Muscle layer of colon (tissue), 2 donors: ENCODE results near the gene MSRB3.

Source experiments
- H3K27ac ChIP-seq: one replicate; pipeline ENCODE4 v1.7.0; 2013; ENCODE audit warnings: low read depth, mild to moderate bottlenecking, low read length, moderate library complexity
- H3K27me3 ChIP-seq, 2 donors: one replicate each; pipeline ENCODE4 v1.7.0; 2013; ENCODE audit warnings: low read length in 2 of 2, mild to moderate bottlenecking in 2 of 2; ENCODE audit not compliant: insufficient read depth in 2 of 2, control insufficient read depth in 1 of 2
- H3K36me3 ChIP-seq: one replicate; pipeline ENCODE4 v1.7.0; 2013; ENCODE audit warnings: mild to moderate bottlenecking, low read length; ENCODE audit not compliant: insufficient read depth
- H3K4me1 ChIP-seq: one replicate; pipeline ENCODE4 v1.7.0; 2013; ENCODE audit warnings: mild to moderate bottlenecking, low read length; ENCODE audit not compliant: insufficient read depth
- H3K4me3 ChIP-seq, 2 donors: one replicate each; pipeline ENCODE4 v1.7.0; 2013; ENCODE audit warnings: low read length in 2 of 2, low read depth in 1 of 2, mild to moderate bottlenecking in 1 of 2, moderate library complexity in 1 of 2
- H3K9ac ChIP-seq: one replicate; pipeline ENCODE4 v1.7.0; 2013; ENCODE audit warnings: low read length
- H3K9me3 ChIP-seq: one replicate; pipeline ENCODE4 v1.7.0; 2013; ENCODE audit warnings: mild to moderate bottlenecking, low read length
- donor health status: abdominal sarcoma.
- donor health status: Adenocarcinoma of cecum.

The MSRB3 gene

GRCh38 chr12:65293735-65294134, 15.3 kb downstream of the MSRB3 start:
- peaks cover 25% of the 10 kb centered on the region for H3K4me1 ChIP-seq
- no peak overlapping the region for H3K4me3 ChIP-seq
- no peak overlapping the region for H3K9ac ChIP-seq
- H3K9me3 ChIP-seq = no peaks in the 10 kb centered on the region
- H3K36me3 ChIP-seq = no peaks in the 10 kb centered on the region
- no peaks in the 10 kb centered on the region for H3K27me3 ChIP-seq
- H3K27ac ChIP-seq = no peak overlapping the region

GRCh38 chr12:65294641-65295262, 16.3 kb downstream of the MSRB3 start:
- Histone ChIP-seq H3K9ac (no peak overlapping the region), H3K27ac (no peak overlapping the region), H3K36me3 (no peaks in the 10 kb centered on the region), H3K9me3 (no peaks in the 10 kb centered on the region), H3K4me1 (peaks cover 33% of the 10 kb centered on the region), H3K27me3 (no peaks in the 10 kb centered on the region), H3K4me3 (no peak overlapping the region)

GRCh38 chr12:65296508-65297265, 18.2 kb downstream of the MSRB3 start:
- no peaks in the 10 kb centered on the region for H3K36me3 ChIP-seq
- peaks cover 34% of the 10 kb centered on the region for H3K4me1 ChIP-seq
- H3K27me3 ChIP-seq = no peaks in the 10 kb centered on the region
- H3K9me3 ChIP-seq = no peaks in the 10 kb centered on the region
- H3K4me3 ChIP-seq = no peak overlapping the region
- no peak overlapping the region for H3K27ac ChIP-seq
- H3K9ac ChIP-seq = no peak overlapping the region

GRCh38 chr12:65300097-65300496, 21.6 kb downstream of the MSRB3 start:
- Histone ChIP-seq H3K27me3 (no peaks in the 10 kb centered on the region), H3K9me3 (no peaks in the 10 kb centered on the region), H3K9ac (no peak overlapping the region), H3K4me1 (peaks cover 37% of the 10 kb centered on the region), H3K36me3 (no peaks in the 10 kb centered on the region), H3K4me3 (no peak overlapping the region), H3K27ac (no peak overlapping the region)

GRCh38 chr12:65300679-65301349, 22.3 kb downstream of the MSRB3 start:
- Histone ChIP-seq H3K4me1 (peaks cover 44% of the 10 kb centered on the region), H3K36me3 (no peaks in the 10 kb centered on the region), H3K9me3 (no peaks in the 10 kb centered on the region), H3K4me3 (no peak overlapping the region), H3K9ac (no peak overlapping the region), H3K27me3 (no peaks in the 10 kb centered on the region), H3K27ac (no peak overlapping the region)

GRCh38 chr12:65302891-65303290, 24.4 kb downstream of the MSRB3 start:
- Histone ChIP-seq H3K27ac (no peak overlapping the region), H3K4me1 (peaks cover 57% of the 10 kb centered on the region), H3K4me3 (no peak overlapping the region), H3K9ac (no peak overlapping the region), H3K36me3 (no peaks in the 10 kb centered on the region), H3K9me3 (no peaks in the 10 kb centered on the region), H3K27me3 (no peaks in the 10 kb centered on the region)

- H3K4me3 ChIP-seq = no peak overlapping the region
- no peak overlapping the region for H3K9ac ChIP-seq
- no peaks in the 10 kb centered on the region for H3K36me3 ChIP-seq
- no peaks in the 10 kb centered on the region for H3K9me3 ChIP-seq
- peaks cover 48% of the 10 kb centered on the region for H3K4me1 ChIP-seq
- H3K27ac ChIP-seq = no peak overlapping the region
- H3K27me3 ChIP-seq = no peaks in the 10 kb centered on the region
Observed at GRCh38 chr12:65305346-65305950, 27.0 kb downstream of the MSRB3 start.

GRCh38 chr12:65306366-65307168, 28.1 kb downstream of the MSRB3 start:
- H3K27ac ChIP-seq = peak overlapping the region; percentile 70
- H3K9ac ChIP-seq = no peak overlapping the region
- H3K4me1 ChIP-seq = peaks cover 43% of the 10 kb centered on the region
- no peaks in the 10 kb centered on the region for H3K36me3 ChIP-seq
- no peaks in the 10 kb centered on the region for H3K27me3 ChIP-seq
- no peak overlapping the region for H3K4me3 ChIP-seq
- H3K9me3 ChIP-seq = no peaks in the 10 kb centered on the region

GRCh38 chr12:65307169-65307501, 28.7 kb downstream of the MSRB3 start:
- Histone ChIP-seq H3K9me3 (no peaks in the 10 kb centered on the region), H3K9ac (no peak overlapping the region), H3K27ac (peak overlapping the region; percentile 70)

GRCh38 chr12:65308006-65308405, 29.5 kb downstream of the MSRB3 start:
- Histone ChIP-seq H3K36me3 (no peaks in the 10 kb centered on the region), H3K4me3 (no peak overlapping the region), H3K9me3 (no peaks in the 10 kb centered on the region), H3K9ac (no peak overlapping the region), H3K4me1 (peaks cover 34% of the 10 kb centered on the region), H3K27me3 (no peaks in the 10 kb centered on the region), H3K27ac (no peak overlapping the region)

More at GRCh38 chr12:65307169-65307501, 28.7 kb downstream of the MSRB3 start:
- H3K36me3 ChIP-seq = no peaks in the 10 kb centered on the region
- H3K27me3 ChIP-seq = no peaks in the 10 kb centered on the region
- peaks cover 43% of the 10 kb centered on the region for H3K4me1 ChIP-seq
- H3K4me3 ChIP-seq = no peak overlapping the region

- Histone ChIP-seq H3K9me3 (no peaks in the 10 kb centered on the region), H3K4me3 (no peak overlapping the region), H3K27ac (no peak overlapping the region), H3K4me1 (peaks cover 33% of the 10 kb centered on the region), H3K27me3 (no peaks in the 10 kb centered on the region), H3K36me3 (no peaks in the 10 kb centered on the region), H3K9ac (no peak overlapping the region)
Observed at GRCh38 chr12:65308601-65309071, 30.2 kb downstream of the MSRB3 start.
